Stomach (tissue), 4 donors: ENCODE data around the gene GNAS-AS1.

Experiments
- CTCF ChIP-seq, 7 experiments: fragments of 450-650 bp in 4 of 7; fragments of 200-600 bp in 3 of 7; sonication (generic) in 3 of 7; IDR thresholded peaks; one replicate each; pipeline ENCODE4 v1.5.1; 2016 to 2019; ENCODE audit warnings: antibody characterized with exemption in 7 of 7, control low read depth in 2 of 7, mild to moderate bottlenecking in 1 of 7
- POLR2A ChIP-seq, 4 donors: fragments of 450-650 bp; IDR thresholded peaks; one replicate each; pipeline ENCODE4 v1.6.1; 2016; ENCODE audit warnings: antibody characterized with exemption in 4 of 4, control low read depth in 2 of 4, mild to moderate bottlenecking in 1 of 4, moderate library complexity in 1 of 4

DNA sequence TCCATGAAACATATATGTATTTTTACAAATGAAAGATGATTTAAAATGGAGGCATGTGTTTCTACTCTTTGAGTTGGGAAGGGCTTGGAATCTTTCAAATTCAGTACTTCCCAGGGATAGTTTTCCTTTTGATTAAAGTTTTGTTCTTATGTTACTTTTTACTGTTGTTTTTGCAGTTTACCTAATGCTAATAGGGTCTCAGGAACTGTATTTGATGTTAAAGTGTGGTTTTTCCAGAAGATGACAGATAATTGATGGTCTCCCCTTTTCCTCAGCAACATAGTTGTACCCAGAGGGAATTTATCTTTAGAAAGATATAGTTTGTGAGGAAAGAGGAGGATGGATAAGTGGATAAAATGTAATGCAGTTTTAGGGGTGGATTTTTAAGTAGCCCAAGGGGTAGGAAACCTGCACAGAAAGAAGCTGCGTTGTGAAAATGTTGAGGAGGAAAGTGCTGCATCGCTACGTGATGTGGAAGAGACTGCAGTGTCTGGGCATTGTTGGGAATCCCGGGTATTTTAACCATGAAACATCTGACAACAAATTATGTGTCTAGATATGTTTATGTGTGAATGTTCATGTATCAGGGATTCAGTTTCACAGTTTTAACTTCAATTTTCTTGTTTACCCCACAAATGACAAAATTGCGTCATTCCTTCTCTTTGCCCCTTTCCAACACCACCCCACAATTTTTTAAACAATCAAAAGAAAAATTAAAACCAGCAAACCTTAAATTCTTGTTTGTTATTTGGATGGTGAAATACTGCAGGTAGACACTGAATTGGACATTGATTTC, 44.1 kb upstream of the GNAS-AS1 start:
- TF ChIP-seq CTCF (IDR thresholded peaks at IDR 0.05) (no peak), POLR2A (IDR thresholded peaks at IDR 0.05) (no peak)
